ELF-1 (cell line): ENCODE results near the gene TCF4.
A peak's percentile ranks its signal among the peaks of the same experiment; 100 is the strongest.

Experiments used
- DNase-seq: peaks from one replicate; pipeline ENCODE4 v3.0.0-alpha.2; 2016; ENCODE audit warnings: low read depth, low spot score

TCF4 gene

GRCh38 chr18:55546851-55547704 is 40.9 kb downstream of the TCF4 start:
- peak; percentile 27 for DNase-seq

GRCh38 chr18:55544014-55544413 is 44.0 kb downstream of the TCF4 start:
- DNase-seq, result no peak

GRCh38 chr18:55543130-55543704 is 44.8 kb downstream of the TCF4 start:
- DNase-seq, result no peak

- DNase-seq, result no peak
Observed at GRCh38 chr18:55541571-55541970, 46.4 kb downstream of the TCF4 start.

- no peak for DNase-seq
Observed at GRCh38 chr18:55539240-55539639, 48.8 kb downstream of the TCF4 start.

- no peak for DNase-seq
Observed at GRCh38 chr18:55534996-55535395, 53.0 kb downstream of the TCF4 start.

- no peak for DNase-seq
Observed at GRCh38 chr18:55534547-55534946, 53.4 kb downstream of the TCF4 start.

- no peak for DNase-seq
Observed at GRCh38 chr18:55530166-55530565, 57.8 kb downstream of the TCF4 start.

- no peak for DNase-seq
Observed at GRCh38 chr18:55529581-55529980, 58.4 kb downstream of the TCF4 start.

GRCh38 chr18:55525845-55526244 is 62.1 kb downstream of the TCF4 start:
- no peak for DNase-seq

GRCh38 chr18:55524353-55525073 is 63.5 kb downstream of the TCF4 start:
- DNase-seq, result no peak

GRCh38 chr18:55523001-55523400 is 65.0 kb downstream of the TCF4 start:
- no peak for DNase-seq

GRCh38 chr18:55522011-55522410 is 66.0 kb downstream of the TCF4 start:
- peak; percentile 36 for DNase-seq

GRCh38 chr18:55517055-55517454 is 70.9 kb downstream of the TCF4 start:
- no peak for DNase-seq

GRCh38 chr18:55515941-55516710 is 71.9 kb downstream of the TCF4 start:
- DNase-seq, result no peak

- no peak for DNase-seq
Observed at GRCh38 chr18:55515214-55515613, 72.8 kb downstream of the TCF4 start.

GRCh38 chr18:55513161-55513560 is 74.8 kb downstream of the TCF4 start:
- no peak for DNase-seq

- DNase-seq, result no peak
Observed at GRCh38 chr18:55511277-55511676, 76.7 kb downstream of the TCF4 start.

GRCh38 chr18:55510809-55511208 is 77.2 kb downstream of the TCF4 start:
- DNase-seq, result no peak

GRCh38 chr18:55509631-55510324 is 78.2 kb downstream of the TCF4 start:
- DNase-seq, result no peak

- DNase-seq, result no peak
Observed at GRCh38 chr18:55508651-55509050, 79.3 kb downstream of the TCF4 start.
